Prostate gland (tissue), 2 donors: Measurements from ENCODE around the gene ZFAND2A. TPM values are rescaled to one million over a fixed set of nuclear protein-coding genes. Genes with fewer than 3 reads are reported as not detected.
A peak's percentile ranks its signal among the peaks of the same experiment; 100 is the strongest.
"Not testable (repeated sequence)": the region's sequence is repeated elsewhere in the genome, so short reads cannot be mapped to it uniquely, and the experiment has no call there.

Experiments used
- DNase-seq: peaks from one replicate; pipeline ENCODE4 v3.0.0-alpha.2; 2019; ENCODE audit warnings: low spot score
- H3K27ac ChIP-seq, 2 donors: fragments of 200-600 bp; sonication (generic); 2 replicates each; pipeline ENCODE4 v1.5.1; 2017 to 2019
- H3K27me3 ChIP-seq: fragments of 200-600 bp; sonication (generic); replicated peaks from 2 replicates; pipeline ENCODE4 v1.5.1; 2019; ENCODE audit not compliant: insufficient read depth
- H3K36me3 ChIP-seq, 2 donors: fragments of 200-600 bp; sonication (generic); 1 replicate in 1 of 2; 2 replicates in 1 of 2; pipeline versions ENCODE4 v1.5.1 to v1.8.1; 2017 to 2019
- H3K4me1 ChIP-seq: fragments of 200-600 bp; sonication (generic); replicated peaks from 2 replicates; pipeline ENCODE4 v1.5.1; 2019
- H3K4me3 ChIP-seq, 2 donors: fragments of 200-600 bp; sonication (generic); 2 replicates each; pipeline ENCODE4 v1.5.1; 2017 to 2019
- H3K9me3 ChIP-seq: fragments of 200-600 bp; sonication (generic); 2 replicates; pipeline ENCODE4 v1.5.1; 2017
- POLR2A ChIP-seq: fragments of 450-650 bp; IDR thresholded peaks from one replicate; pipeline ENCODE4 v1.6.1; 2016; ENCODE audit warnings: antibody characterized with exemption, mild to moderate bottlenecking
- POLR2AphosphoS5 ChIP-seq: sonication (generic); formaldehyde crosslinking; IDR thresholded peaks from one replicate; pipeline ENCODE4 v1.6.1; 2017; ENCODE audit warnings: antibody characterized with exemption
- WGBS: methylation state at CpG from one replicate; pipeline ENCODE4 v1.1.5; 2018; 5-methylcytosine and 5-hydroxymethylcytosine counted together
- intact Hi-C: fragments of 100-400 bp; cut with DNase I; formaldehyde crosslinking; loops from one replicate; pipeline ENCODE4 v1.14.2; 2022
- total RNA-seq, 2 donors: library from RNA; depleted of rRNA; stranded (reverse); fragments of >200 nt; gene quantifications; one replicate each; pipeline ENCODE4 v1.1.0, GENCODE V29; 2016
- TF ChIP-seq, protein P1 (sequence below), 4 experiments: fragments of 200-600 bp in 2 of 4; fragments of 450-650 bp in 2 of 4; sonication (generic) in 2 of 4; IDR thresholded peaks; 1 replicate in 3 of 4; 2 replicates in 1 of 4; pipeline ENCODE4 v1.5.1; 2016 to 2019; ENCODE audit warnings: antibody characterized with exemption in 4 of 4, mild to moderate bottlenecking in 2 of 4, moderate library complexity in 2 of 4

ZFAND2A gene
- total RNA-seq, result 10 to 100 TPM; 25.0 to 36.3 TPM

- intact Hi-C loops, result no loop called here
- DNase-seq, result peak; percentile 97
Observed at GRCh38 chr7:1159891-1160669, at the start of gene ZFAND2A. TSS of gene ZFAND2A (minus strand) at chr7:1160196. CDS start at chr7:1158212, 1,984 bp downstream.

DNA sequence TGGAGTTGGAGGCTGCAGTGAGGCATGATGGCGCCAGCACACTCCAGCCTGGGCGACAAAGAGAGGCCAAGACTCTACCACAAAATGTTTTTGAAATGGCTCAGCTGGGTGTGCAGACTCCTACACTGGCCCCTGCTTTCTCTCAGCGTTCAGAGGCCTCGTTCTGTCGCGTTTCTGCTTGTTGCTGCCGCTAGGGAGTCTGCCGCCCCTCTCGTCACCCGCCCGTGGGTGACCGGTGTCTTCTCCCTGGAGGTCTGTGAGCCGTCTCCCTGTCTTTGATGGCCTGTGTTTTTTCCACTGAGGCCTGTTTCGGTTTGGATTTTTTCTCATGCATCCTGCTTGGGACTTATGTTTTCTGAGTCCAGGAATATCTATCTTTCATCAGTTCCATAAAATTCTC, 49.1 kb upstream of the ZFAND2A start:
- Histone ChIP-seq H3K4me1 (no peaks in the 10 kb centered on the region), H3K36me3 (no peaks in the 10 kb centered on the region), H3K27me3 (peaks cover 15% of the 10 kb centered on the region), H3K4me3 (no peak overlapping the region), H3K27ac (no peak overlapping the region), H3K9me3 (no peaks in the 10 kb centered on the region)
- intact Hi-C loops, result no loop called here
- no peak for DNase-seq
- TF ChIP-seq POLR2A (no peak), POLR2AphosphoS5 (no peak)
- TF ChIP-seq, protein P1, sequence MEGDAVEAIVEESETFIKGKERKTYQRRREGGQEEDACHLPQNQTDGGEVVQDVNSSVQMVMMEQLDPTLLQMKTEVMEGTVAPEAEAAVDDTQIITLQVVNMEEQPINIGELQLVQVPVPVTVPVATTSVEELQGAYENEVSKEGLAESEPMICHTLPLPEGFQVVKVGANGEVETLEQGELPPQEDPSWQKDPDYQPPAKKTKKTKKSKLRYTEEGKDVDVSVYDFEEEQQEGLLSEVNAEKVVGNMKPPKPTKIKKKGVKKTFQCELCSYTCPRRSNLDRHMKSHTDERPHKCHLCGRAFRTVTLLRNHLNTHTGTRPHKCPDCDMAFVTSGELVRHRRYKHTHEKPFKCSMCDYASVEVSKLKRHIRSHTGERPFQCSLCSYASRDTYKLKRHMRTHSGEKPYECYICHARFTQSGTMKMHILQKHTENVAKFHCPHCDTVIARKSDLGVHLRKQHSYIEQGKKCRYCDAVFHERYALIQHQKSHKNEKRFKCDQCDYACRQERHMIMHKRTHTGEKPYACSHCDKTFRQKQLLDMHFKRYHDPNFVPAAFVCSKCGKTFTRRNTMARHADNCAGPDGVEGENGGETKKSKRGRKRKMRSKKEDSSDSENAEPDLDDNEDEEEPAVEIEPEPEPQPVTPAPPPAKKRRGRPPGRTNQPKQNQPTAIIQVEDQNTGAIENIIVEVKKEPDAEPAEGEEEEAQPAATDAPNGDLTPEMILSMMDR (IDR thresholded peaks at IDR 0.05), result no peak
- WGBS, result 77% methylated on average over 14 of the region's 14 CpGs

More at GRCh38 chr7:1159891-1160669, at the start of gene ZFAND2A:
- Histone ChIP-seq H3K9me3 (no peaks in the 10 kb centered on the region), H3K27me3 (no peaks in the 10 kb centered on the region), H3K36me3 (peaks cover 2 to 8% of the 10 kb centered on the region in 2 donors), H3K27ac (peak within 1 kb of the TSS; percentile 94 to 97), H3K4me3 (peak within 1 kb of the TSS; percentile 68 to 90), H3K4me1 (peaks cover 12% of the 10 kb centered on the region)
- under 1% methylated on average over 74 of the region's 83 CpGs for WGBS
- TF ChIP-seq, protein P1 (IDR thresholded peaks at IDR 0.05), result peak in 2 of 4 experiments; percentile 7 to 32
- TF ChIP-seq POLR2A (peak; percentile 91), POLR2AphosphoS5 (peak; percentile 99)

- 92% methylated on average over 7 of the region's 7 CpGs for WGBS
- H3K36me3 ChIP-seq, H3K27ac ChIP-seq, H3K4me3 ChIP-seq, H3K4me1 ChIP-seq, intact Hi-C loops, DNase-seq, H3K9me3 ChIP-seq, H3K27me3 ChIP-seq: not testable (repeated sequence)
Observed at GRCh38 chr7:1205742-1206141, 45.7 kb upstream of the ZFAND2A start.

GRCh38 chr7:1204460-1205140, 44.6 kb upstream of the ZFAND2A start:
- Histone ChIP-seq H3K9me3 (no peaks in the 10 kb centered on the region), H3K4me1 (no peaks in the 10 kb centered on the region), H3K36me3 (no peaks in the 10 kb centered on the region), H3K27me3 (peaks cover 4% of the 10 kb centered on the region), H3K4me3 (no peak overlapping the region), H3K27ac (no peak overlapping the region)
- WGBS, result 38% methylated on average over 19 of the region's 19 CpGs
- intact Hi-C loops, result no loop called here
- no peak for DNase-seq
- no peak for TF ChIP-seq POLR2A
- TF ChIP-seq, protein P1 (IDR thresholded peaks at IDR 0.05), result no peak

GRCh38 chr7:1202914-1203313, 42.9 kb upstream of the ZFAND2A start:
- H3K27me3 ChIP-seq, H3K27ac ChIP-seq, intact Hi-C loops, H3K9me3 ChIP-seq, H3K4me1 ChIP-seq, DNase-seq, H3K36me3 ChIP-seq, H3K4me3 ChIP-seq: not testable (repeated sequence)
- WGBS, result 94% methylated on average over 6 of the region's 6 CpGs

- WGBS, result 87% methylated on average over 12 of the region's 15 CpGs
- Histone ChIP-seq H3K4me1 (no peaks in the 10 kb centered on the region), H3K27ac (no peak overlapping the region), H3K36me3 (no peaks in the 10 kb centered on the region), H3K27me3 (peaks cover 4% of the 10 kb centered on the region), H3K4me3 (no peak overlapping the region), H3K9me3 (no peaks in the 10 kb centered on the region)
- DNase-seq, result no peak
- intact Hi-C loops, result no loop called here
- TF ChIP-seq POLR2A (no peak), POLR2AphosphoS5 (no peak)
- TF ChIP-seq, protein P1 (IDR thresholded peaks at IDR 0.05), result no peak
Observed at GRCh38 chr7:1201916-1202315, 41.9 kb upstream of the ZFAND2A start.
